ENCODE data around the gene CAP2.

CAP2 gene

GRCh38 chr6:17478223-17478907 lies 85.0 kb downstream of the CAP2 start:
- DNase-seq: no peak

GRCh38 chr6:17478946-17479345 lies 85.6 kb downstream of the CAP2 start:
- DNase-seq: no peak

- DNase-seq: no peak
Measured at GRCh38 chr6:17480476-17480875, 87.1 kb downstream of the CAP2 start.

GRCh38 chr6:17482711-17483110 lies 89.3 kb downstream of the CAP2 start:
- no peak for DNase-seq

- no peak for DNase-seq
Measured at GRCh38 chr6:17483391-17484016, 90.1 kb downstream of the CAP2 start.

- no peak for DNase-seq
Measured at GRCh38 chr6:17484201-17484849, 90.9 kb downstream of the CAP2 start.

- no peak for DNase-seq
Measured at GRCh38 chr6:17485181-17485580, 91.8 kb downstream of the CAP2 start.

GRCh38 chr6:17485946-17486345 lies 92.6 kb downstream of the CAP2 start:
- DNase-seq: no peak

- no peak for DNase-seq
Measured at GRCh38 chr6:17486680-17487079, 93.3 kb downstream of the CAP2 start.

GRCh38 chr6:17490724-17491123 lies 97.3 kb downstream of the CAP2 start:
- no peak for DNase-seq

GRCh38 chr6:17491416-17492142 lies 98.2 kb downstream of the CAP2 start:
- DNase-seq: no peak

- DNase-seq: no peak
Measured at GRCh38 chr6:17492350-17492749, 99.0 kb downstream of the CAP2 start.

- DNase-seq: no peak
Measured at GRCh38 chr6:17493286-17493685, 99.9 kb downstream of the CAP2 start.

GRCh38 chr6:17494177-17494576 lies 100.8 kb downstream of the CAP2 start:
- no peak for DNase-seq

- DNase-seq: no peak
Measured at GRCh38 chr6:17494919-17495318, 101.5 kb downstream of the CAP2 start.

GRCh38 chr6:17497535-17498095 lies 104.2 kb downstream of the CAP2 start:
- DNase-seq: no peak

- DNase-seq: no peak
Measured at GRCh38 chr6:17501442-17501841, 108.0 kb downstream of the CAP2 start.

GRCh38 chr6:17501982-17502704 lies 108.7 kb downstream of the CAP2 start:
- DNase-seq: no peak

- no peak for DNase-seq
Measured at GRCh38 chr6:17503051-17503450, 109.7 kb downstream of the CAP2 start.

GRCh38 chr6:17504005-17504404 lies 110.6 kb downstream of the CAP2 start:
- DNase-seq: no peak

GRCh38 chr6:17505062-17505476 lies 111.7 kb downstream of the CAP2 start:
- no peak for DNase-seq

GRCh38 chr6:17505767-17506280 lies 112.4 kb downstream of the CAP2 start:
- no peak for DNase-seq
